Trophoblast cell (in vitro differentiated cells and primary cell): ENCODE measurements around the gene MYB.

Experiments used
- DNase-seq, 2 donors: peaks; one replicate each; pipeline ENCODE4 v3.0.0-alpha.2; 2016
- H2AFZ ChIP-seq: 2 replicates; pipeline ENCODE4 v1.6.1; 2013; ENCODE audit warnings: low read length, moderate library complexity, mild to moderate bottlenecking; ENCODE audit not compliant: insufficient read depth, poor library complexity
- H2AK5ac ChIP-seq: 2 replicates; pipeline ENCODE4 v1.6.1; 2013; ENCODE audit warnings: mild to moderate bottlenecking, low read length
- H2BK120ac ChIP-seq: 2 replicates; pipeline ENCODE4 v1.6.1; 2013; ENCODE audit warnings: low read length, mild to moderate bottlenecking, moderate library complexity; ENCODE audit not compliant: insufficient read depth, poor library complexity
- H2BK12ac ChIP-seq: 2 replicates; pipeline ENCODE4 v1.6.1; 2013; ENCODE audit warnings: mild to moderate bottlenecking, low read length, moderate library complexity
- H2BK5ac ChIP-seq: 2 replicates; pipeline ENCODE4 v1.6.1; 2013; ENCODE audit warnings: low read length, low read depth, moderate library complexity, mild to moderate bottlenecking; ENCODE audit not compliant: poor library complexity
- H3K14ac ChIP-seq: 2 replicates; pipeline ENCODE4 v1.6.1; 2013; ENCODE audit warnings: mild to moderate bottlenecking, low read length
- H3K18ac ChIP-seq: 2 replicates; pipeline ENCODE4 v1.6.1; 2013; ENCODE audit warnings: mild to moderate bottlenecking, low read length
- H3K23ac ChIP-seq: 2 replicates; pipeline ENCODE4 v1.6.1; 2013; ENCODE audit warnings: low read length
- H3K27ac ChIP-seq: 2 replicates; pipeline ENCODE4 v1.5.1; 2013; ENCODE audit warnings: low read depth, mild to moderate bottlenecking, inconsistent platforms, low read length, moderate library complexity
- H3K27me3 ChIP-seq: 2 replicates; pipeline ENCODE4 v1.6.1; 2013; ENCODE audit warnings: inconsistent platforms, mild to moderate bottlenecking, low read length, moderate library complexity; ENCODE audit not compliant: insufficient read depth
- H3K36me3 ChIP-seq, 2 experiments: 1 replicate in 1 of 2; 2 replicates in 1 of 2; pipeline ENCODE4 v1.6.1; 2013; ENCODE audit warnings: low read length in 2 of 2, mild to moderate bottlenecking in 2 of 2, moderate library complexity in 1 of 2; ENCODE audit not compliant: insufficient read depth in 2 of 2, control insufficient read depth in 1 of 2
- H3K4ac ChIP-seq: 2 replicates; pipeline ENCODE4 v1.6.1; 2013; ENCODE audit warnings: low read depth, mild to moderate bottlenecking, low read length, moderate library complexity
- H3K4me1 ChIP-seq, 2 experiments: 1 replicate in 1 of 2; 2 replicates in 1 of 2; pipeline ENCODE4 v1.6.1; 2013; ENCODE audit warnings: low read length in 2 of 2, mild to moderate bottlenecking in 2 of 2, moderate library complexity in 1 of 2; ENCODE audit not compliant: insufficient read depth in 2 of 2, control insufficient read depth in 1 of 2
- H3K4me2 ChIP-seq: 2 replicates; pipeline ENCODE4 v1.6.1; 2013; ENCODE audit warnings: inconsistent platforms, mild to moderate bottlenecking, low read length, moderate library complexity
- H3K4me3 ChIP-seq: 2 replicates; pipeline ENCODE4 v1.5.1; 2013; ENCODE audit warnings: mild to moderate bottlenecking, low read depth, low read length, inconsistent platforms
- H3K79me1 ChIP-seq: one replicate; pipeline ENCODE4 v1.6.1; 2013; ENCODE audit warnings: low read length
- H3K79me2 ChIP-seq: 2 replicates; pipeline ENCODE4 v1.6.1; 2013; ENCODE audit warnings: low read length, mild to moderate bottlenecking; ENCODE audit not compliant: control insufficient read depth, insufficient read depth, poor library complexity
- H3K9ac ChIP-seq: 2 replicates; pipeline ENCODE4 v1.6.1; 2013; ENCODE audit warnings: mild to moderate bottlenecking, low read length
- H3K9me3 ChIP-seq: 2 replicates; pipeline ENCODE4 v1.6.1; 2013; ENCODE audit warnings: low read depth, mild to moderate bottlenecking, control low read depth, inconsistent platforms, low read length; ENCODE audit not compliant: insufficient read depth
- H4K12ac ChIP-seq: 2 replicates; pipeline ENCODE4 v1.6.1; 2013; ENCODE audit warnings: low read depth, mild to moderate bottlenecking, low read length, moderate library complexity
- H4K8ac ChIP-seq: 2 replicates; pipeline ENCODE4 v1.6.1; 2013; ENCODE audit warnings: low read depth, mild to moderate bottlenecking, low read length, moderate library complexity
- H4K91ac ChIP-seq: one replicate; pipeline ENCODE4 v1.6.1; 2013; ENCODE audit warnings: low read depth, mild to moderate bottlenecking, low read length, moderate library complexity
- WGBS: extraction: QIAGEN DNeasy Blood & Tissue Kit; methylation state at CpG from one replicate; pipeline ENCODE4 v1.1.7; 2013; ENCODE audit warnings: missing lambda C conversion rate; ENCODE audit not compliant: insufficient read length, insufficient coverage; ENCODE audit errors: extremely low coverage; 5-methylcytosine and 5-hydroxymethylcytosine counted together

Gene MYB

DNA sequence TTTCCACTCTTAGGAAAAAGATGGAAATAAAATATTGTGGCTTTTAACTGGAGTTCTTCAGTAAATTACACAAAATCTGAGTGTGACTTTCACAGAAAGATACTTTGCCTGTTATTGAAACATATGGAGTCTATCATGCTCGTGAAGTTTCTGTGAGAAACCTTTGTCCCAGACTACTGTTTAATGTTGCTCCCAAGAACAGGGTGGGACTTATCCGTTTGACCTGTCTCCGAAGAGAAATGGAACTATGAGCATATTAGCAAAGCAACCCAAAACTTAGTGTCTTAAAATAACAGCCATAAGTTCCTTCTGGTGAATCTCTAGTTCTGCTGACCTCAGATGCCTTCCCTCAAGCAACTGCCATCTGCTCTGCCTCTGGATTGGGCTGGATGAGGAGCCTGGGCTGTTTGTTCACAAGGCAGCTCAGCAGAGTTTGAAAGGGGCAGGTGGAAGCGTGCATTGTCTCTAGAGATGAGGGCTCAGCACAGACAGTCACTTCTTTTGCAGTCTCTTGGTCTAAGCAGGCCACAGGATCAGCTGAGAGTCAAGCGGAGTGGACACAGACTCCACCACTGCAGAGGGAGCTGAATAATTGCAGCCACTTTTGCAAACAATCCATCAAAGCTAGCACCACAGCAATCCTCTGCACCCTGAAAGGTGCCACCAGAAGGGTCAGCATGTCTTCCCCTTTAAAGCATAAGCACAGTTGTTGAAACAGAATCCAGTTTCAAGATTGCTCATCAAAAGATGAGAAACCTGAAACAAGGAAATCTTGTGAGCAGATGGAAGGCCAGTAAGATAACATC is 52.8 kb downstream of the MYB start:
- no peak overlapping the region for H2BK12ac ChIP-seq
- DNase-seq = no peak
- H3K27ac ChIP-seq = no peak overlapping the region
- no peak overlapping the region for H4K12ac ChIP-seq
- H3K79me2 ChIP-seq = no peaks in the 10 kb centered on the region
- no peak overlapping the region for H3K23ac ChIP-seq
- no peak overlapping the region for H2BK120ac ChIP-seq
- no peak overlapping the region for H3K14ac ChIP-seq
- no peak overlapping the region for H3K4ac ChIP-seq
- H3K27me3 ChIP-seq = no peaks in the 10 kb centered on the region
- no peak overlapping the region for H3K9ac ChIP-seq
- no peaks in the 10 kb centered on the region for H3K36me3 ChIP-seq
- H3K4me2 ChIP-seq = no peak overlapping the region
- no peak overlapping the region for H3K18ac ChIP-seq
- no peak overlapping the region for H3K4me3 ChIP-seq
- H2AK5ac ChIP-seq = no peak overlapping the region
- no peak overlapping the region for H4K8ac ChIP-seq
- H2AFZ ChIP-seq = no peak overlapping the region
- H3K4me1 ChIP-seq = no peaks in the 10 kb centered on the region
- WGBS = no CpG with 5 or more reads among the region's 5 CpGs
- no peak overlapping the region for H4K91ac ChIP-seq
- H2BK5ac ChIP-seq = no peak overlapping the region
- H3K79me1 ChIP-seq = no peaks in the 10 kb centered on the region
- no peaks in the 10 kb centered on the region for H3K9me3 ChIP-seq

DNA sequence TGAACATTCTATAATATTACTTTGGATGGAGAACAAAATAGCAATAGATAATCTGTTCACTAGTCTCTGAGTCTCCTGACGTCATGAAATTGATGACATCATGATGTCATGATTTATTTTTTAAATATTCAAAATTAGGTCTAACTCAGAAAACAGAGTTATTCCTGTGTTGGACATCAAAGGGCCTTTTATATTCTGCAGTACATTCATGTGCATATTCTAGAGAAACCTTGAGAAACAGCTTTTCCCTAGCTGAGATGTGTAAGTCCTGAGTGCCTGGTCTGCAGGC is 53.3 kb downstream of the MYB start:
- no peak overlapping the region for H3K9ac ChIP-seq
- no peak overlapping the region for H2AK5ac ChIP-seq
- H3K9me3 ChIP-seq = no peaks in the 10 kb centered on the region
- H3K79me1 ChIP-seq = no peaks in the 10 kb centered on the region
- H3K27ac ChIP-seq = no peak overlapping the region
- no peak overlapping the region for H2BK5ac ChIP-seq
- H4K12ac ChIP-seq = no peak overlapping the region
- H3K4me2 ChIP-seq = no peak overlapping the region
- no peak overlapping the region for H2BK12ac ChIP-seq
- no peak overlapping the region for H4K8ac ChIP-seq
- H3K4me3 ChIP-seq = no peak overlapping the region
- H3K23ac ChIP-seq = no peak overlapping the region
- no peak overlapping the region for H3K14ac ChIP-seq
- no peaks in the 10 kb centered on the region for H3K36me3 ChIP-seq
- H3K27me3 ChIP-seq = no peaks in the 10 kb centered on the region
- no peak overlapping the region for H2BK120ac ChIP-seq
- H3K18ac ChIP-seq = no peak overlapping the region
- WGBS = no CpG with 5 or more reads among the region's 1 CpG
- DNase-seq = no peak
- H3K4ac ChIP-seq = no peak overlapping the region
- no peaks in the 10 kb centered on the region for H3K4me1 ChIP-seq
- H3K79me2 ChIP-seq = no peaks in the 10 kb centered on the region
- no peak overlapping the region for H2AFZ ChIP-seq
- H4K91ac ChIP-seq = no peak overlapping the region

DNA sequence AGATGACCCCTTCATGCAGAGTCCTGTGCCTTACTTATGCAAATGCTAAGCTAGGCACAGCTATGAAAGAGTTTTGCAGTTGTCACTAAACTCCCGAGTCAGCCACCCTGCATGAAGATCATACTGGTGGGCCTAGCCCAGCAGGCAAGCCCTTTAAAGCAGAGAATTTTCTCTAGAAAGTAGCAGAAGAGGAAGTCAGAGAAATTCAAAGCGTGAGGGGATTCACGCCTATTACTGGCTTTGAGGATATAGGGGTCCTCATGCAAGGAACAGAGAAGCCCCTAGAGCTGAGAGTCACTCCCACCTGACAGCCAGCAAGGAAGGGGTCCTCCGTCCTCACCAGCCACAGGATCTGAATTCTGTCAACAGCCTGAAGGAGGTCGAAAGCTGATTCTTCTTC is 54.6 kb downstream of the MYB start:
- H2AK5ac ChIP-seq = no peak overlapping the region
- H3K18ac ChIP-seq = no peak overlapping the region
- H2BK5ac ChIP-seq = no peak overlapping the region
- no peak overlapping the region for H3K14ac ChIP-seq
- H4K8ac ChIP-seq = no peak overlapping the region
- H3K9ac ChIP-seq = no peak overlapping the region
- no peak overlapping the region for H3K4ac ChIP-seq
- no peaks in the 10 kb centered on the region for H3K79me1 ChIP-seq
- H3K4me3 ChIP-seq = no peak overlapping the region
- H3K23ac ChIP-seq = no peak overlapping the region
- H3K4me2 ChIP-seq = no peak overlapping the region
- whole genome bisulfite sequencing = no CpG with 5 or more reads among the region's 5 CpGs
- no peak overlapping the region for H4K91ac ChIP-seq
- H3K79me2 ChIP-seq = no peaks in the 10 kb centered on the region
- H2BK12ac ChIP-seq = no peak overlapping the region
- H3K27me3 ChIP-seq = no peaks in the 10 kb centered on the region
- no peak overlapping the region for H3K27ac ChIP-seq
- H3K36me3 ChIP-seq = no peaks in the 10 kb centered on the region
- H4K12ac ChIP-seq = no peak overlapping the region
- H2AFZ ChIP-seq = no peak overlapping the region
- DNase-seq = no peak
- no peaks in the 10 kb centered on the region for H3K4me1 ChIP-seq
- no peak overlapping the region for H2BK120ac ChIP-seq
- no peaks in the 10 kb centered on the region for H3K9me3 ChIP-seq

DNA sequence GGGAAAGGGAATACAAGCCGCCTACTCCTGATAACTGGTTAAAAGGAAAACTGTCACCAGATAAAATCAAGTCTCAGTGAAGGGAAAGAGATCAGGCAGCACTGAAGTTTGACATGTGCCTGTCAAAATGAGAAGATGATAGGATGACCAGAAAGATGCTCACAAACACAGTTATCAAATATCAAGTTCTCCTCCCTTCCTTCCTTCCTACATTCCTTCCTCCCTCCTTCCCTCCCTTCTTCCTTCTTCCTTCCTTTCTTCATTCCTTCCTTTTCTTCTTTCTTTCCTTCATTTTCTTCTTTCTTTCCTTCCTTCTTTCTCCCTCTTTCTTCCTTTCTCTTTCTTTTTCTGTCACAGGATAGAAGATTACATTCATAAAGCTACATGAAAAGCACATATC is 55.2 kb downstream of the MYB start:
- no peak overlapping the region for H4K12ac ChIP-seq
- no peaks in the 10 kb centered on the region for H3K27me3 ChIP-seq
- H2AFZ ChIP-seq = no peak overlapping the region
- no peak overlapping the region for H3K4me3 ChIP-seq
- H4K8ac ChIP-seq = no peak overlapping the region
- H3K36me3 ChIP-seq = no peaks in the 10 kb centered on the region
- H3K27ac ChIP-seq = no peak overlapping the region
- H3K9ac ChIP-seq = no peak overlapping the region
- no peak overlapping the region for H3K4me2 ChIP-seq
- H2BK120ac ChIP-seq = no peak overlapping the region
- H2BK5ac ChIP-seq = no peak overlapping the region
- no peak overlapping the region for H2AK5ac ChIP-seq
- no peak overlapping the region for H3K18ac ChIP-seq
- no peak overlapping the region for H2BK12ac ChIP-seq
- DNase-seq = no peak
- H4K91ac ChIP-seq = no peak overlapping the region
- H3K4me1 ChIP-seq = no peaks in the 10 kb centered on the region
- H3K9me3 ChIP-seq = no peaks in the 10 kb centered on the region
- H3K79me2 ChIP-seq = no peaks in the 10 kb centered on the region
- no CpG with 5 or more reads among the region's 1 CpG for WGBS
- H3K79me1 ChIP-seq = no peaks in the 10 kb centered on the region
- H3K23ac ChIP-seq = no peak overlapping the region
- no peak overlapping the region for H3K4ac ChIP-seq
- H3K14ac ChIP-seq = no peak overlapping the region
